ENCODE measurements around the gene SPRING1. TPM values are rescaled to one million over a fixed set of nuclear protein-coding genes. Genes with fewer than 3 reads are reported as not detected.
"Not testable (repeated sequence)": the region's sequence is repeated elsewhere in the genome, so short reads cannot be mapped to it uniquely, and the experiment has no call there.

SPRING1 gene
- total RNA-seq, 1 donor from 2014 or later: 50.8 TPM

DNA sequence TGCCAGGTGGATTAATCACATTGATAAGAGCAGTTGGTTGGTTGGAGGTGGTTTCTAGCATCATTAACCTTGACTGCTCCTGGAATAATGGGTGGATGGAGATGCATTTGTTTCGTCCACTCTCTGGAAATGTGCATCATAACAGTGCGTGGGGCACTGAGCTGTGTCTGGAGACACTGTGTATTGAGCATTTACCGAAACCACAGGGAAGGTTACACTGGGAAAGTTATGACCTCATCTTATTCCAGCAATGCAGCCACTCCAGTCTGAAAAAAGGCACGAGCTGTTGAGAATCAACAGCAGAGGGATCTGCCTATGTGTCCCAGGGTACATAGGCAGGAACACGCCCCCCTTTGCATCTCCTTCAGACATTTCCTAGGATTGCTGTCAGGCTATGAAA, 27.4 kb upstream of the SPRING1 start:
- Mint-ChIP-seq H3K4me3 (no peak overlapping the region), H3K27me3 (ENCODE audit: low read depth) (no peaks in the 10 kb centered on the region), H3K4me1 (no peaks in the 10 kb centered on the region), H3K9me3 (no peaks in the 10 kb centered on the region), H3K36me3 (ENCODE audit: low read depth) (peaks cover 5% of the 10 kb centered on the region), H3K27ac (ENCODE audit: unreplicated experiment) (no peak overlapping the region)
- DNase-seq (ENCODE audit: low read depth, low spot score): no peak
- no peak for TF ChIP-seq CTCF (conservative IDR thresholded peaks at IDR 0.05)

GRCh38 chr12:116761499-116761898, 23.6 kb upstream of the SPRING1 start:
- H3K36me3 Mint-ChIP-seq (ENCODE audit: low read depth): peaks cover 25% of the 10 kb centered on the region
- no peaks in the 10 kb centered on the region for H3K27me3 Mint-ChIP-seq (ENCODE audit: low read depth)
- H3K9me3 Mint-ChIP-seq: peaks cover 2% of the 10 kb centered on the region
- no peak for TF ChIP-seq CTCF (conservative IDR thresholded peaks at IDR 0.05)
- H3K4me1 Mint-ChIP-seq: no peaks in the 10 kb centered on the region
- no peak overlapping the region for H3K27ac Mint-ChIP-seq (ENCODE audit: unreplicated experiment)
- no peak overlapping the region for H3K4me3 Mint-ChIP-seq
- no peak for DNase-seq (ENCODE audit: low read depth, low spot score)

GRCh38 chr12:116760622-116761020, 22.8 kb upstream of the SPRING1 start:
- H3K36me3 Mint-ChIP-seq (ENCODE audit: low read depth): peaks cover 25% of the 10 kb centered on the region
- no peaks in the 10 kb centered on the region for H3K27me3 Mint-ChIP-seq (ENCODE audit: low read depth)
- H3K27ac Mint-ChIP-seq (ENCODE audit: unreplicated experiment): peak overlapping the region; percentile 52
- H3K4me1 Mint-ChIP-seq: no peaks in the 10 kb centered on the region
- no peak overlapping the region for H3K4me3 Mint-ChIP-seq
- peaks cover 2% of the 10 kb centered on the region for H3K9me3 Mint-ChIP-seq
- no peak for TF ChIP-seq CTCF (conservative IDR thresholded peaks at IDR 0.05)
- DNase-seq (ENCODE audit: low read depth, low spot score): no peak

DNA sequence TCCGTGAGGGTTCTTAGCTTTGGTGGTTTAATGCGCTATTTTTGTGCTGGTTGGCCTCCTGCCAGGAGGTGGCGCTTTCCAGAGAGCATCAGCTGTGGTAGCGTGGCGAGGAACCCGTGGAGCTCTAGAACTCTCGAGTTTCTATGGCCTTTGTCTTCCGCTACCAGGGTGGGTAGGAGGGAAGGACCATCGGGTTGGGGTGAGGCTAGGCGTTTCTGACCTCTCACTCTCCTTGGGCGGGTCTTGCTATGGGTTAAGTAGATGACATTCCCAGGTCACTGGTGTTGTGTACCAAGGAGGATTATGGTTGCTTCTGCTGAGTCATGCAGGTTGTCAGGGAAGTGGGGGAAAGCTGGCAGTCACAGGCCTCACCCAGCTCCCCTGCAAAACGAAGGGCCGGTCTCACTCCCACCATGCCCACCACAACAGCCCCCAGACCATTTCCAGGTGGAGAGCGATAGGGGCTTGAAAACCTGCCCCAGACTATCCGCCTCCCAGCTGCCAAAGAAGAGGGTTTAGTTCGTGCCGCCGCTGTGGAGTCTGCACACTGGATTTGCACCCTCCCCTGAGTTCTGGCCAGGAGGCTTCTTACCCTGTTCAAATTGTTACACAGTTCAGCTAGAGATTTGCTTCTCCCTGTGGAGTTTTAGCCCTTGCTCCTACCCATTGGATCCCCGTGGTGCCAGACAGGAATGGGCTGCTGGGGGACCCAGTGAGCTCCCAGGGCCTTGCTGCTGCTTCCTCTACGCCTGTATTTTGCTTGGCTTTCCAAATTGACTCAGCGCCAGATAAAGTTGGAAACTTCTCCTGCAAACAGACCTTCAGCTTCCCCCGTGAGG, 22.1 kb upstream of the SPRING1 start:
- no peaks in the 10 kb centered on the region for H3K27me3 Mint-ChIP-seq (ENCODE audit: low read depth)
- no peak for DNase-seq (ENCODE audit: low read depth, low spot score)

GRCh38 chr12:116754783-116755182, 16.9 kb upstream of the SPRING1 start:
- peaks cover 42% of the 10 kb centered on the region for H3K36me3 Mint-ChIP-seq (ENCODE audit: low read depth)
- DNase-seq (ENCODE audit: low read depth, low spot score); H3K4me1 Mint-ChIP-seq; H3K27ac Mint-ChIP-seq (ENCODE audit: unreplicated experiment); H3K27me3 Mint-ChIP-seq (ENCODE audit: low read depth); H3K4me3 Mint-ChIP-seq; H3K9me3 Mint-ChIP-seq: not testable (repeated sequence)

More for the DNA sequence above, 22.1 kb upstream of the SPRING1 start:
- Mint-ChIP-seq H3K4me1 (no peaks in the 10 kb centered on the region), H3K36me3 (ENCODE audit: low read depth) (peaks cover 29% of the 10 kb centered on the region), H3K27ac (ENCODE audit: unreplicated experiment) (no peak overlapping the region), H3K4me3 (no peak overlapping the region), H3K9me3 (peaks cover 2% of the 10 kb centered on the region)
- TF ChIP-seq CTCF (conservative IDR thresholded peaks at IDR 0.05): peak; percentile 22

DNA sequence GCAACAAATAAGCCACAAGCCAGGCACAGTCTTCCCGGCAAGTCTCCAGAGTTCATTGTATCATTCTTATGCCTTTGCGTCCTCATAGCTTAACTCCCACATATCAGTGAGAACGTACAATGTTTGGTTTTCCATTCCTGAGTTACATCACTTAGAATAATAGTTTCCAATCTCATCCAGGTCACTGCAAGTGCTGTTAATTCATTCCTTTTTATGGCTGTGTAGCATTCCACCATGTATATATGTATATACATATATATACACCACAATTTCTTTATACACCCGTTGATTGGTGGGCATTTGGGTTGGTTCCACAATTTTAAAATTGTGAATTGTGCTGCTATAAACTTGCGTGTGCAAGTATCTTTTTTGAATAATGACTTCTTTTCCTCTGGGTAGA, 16.2 kb upstream of the SPRING1 start:
- H3K9me3 Mint-ChIP-seq; H3K27ac Mint-ChIP-seq (ENCODE audit: unreplicated experiment); H3K4me3 Mint-ChIP-seq; DNase-seq (ENCODE audit: low read depth, low spot score); H3K4me1 Mint-ChIP-seq; H3K27me3 Mint-ChIP-seq (ENCODE audit: low read depth): not testable (repeated sequence)
- peaks cover 35% of the 10 kb centered on the region for H3K36me3 Mint-ChIP-seq (ENCODE audit: low read depth)

Data from neural crest cell (in vitro differentiated cells).